PC-9 (cell line): ENCODE measurements around the gene GPT2. TPM values are rescaled to one million over a fixed set of nuclear protein-coding genes. Genes with fewer than 3 reads are reported as not detected.

Experiments
- BruUV-seq: library from RNA; stranded (reverse); fragments of 400-500 nt; replicated peaks from 2 replicates; lab custom pipeline; 2021; lab: Mats Ljungman, UMichigan
- CTCF ChIA-PET: fragments of 300-600 bp; sonication (Branson Sonifier 250); formaldehyde crosslinking; loops from one replicate; lab custom pipeline; 2022; ENCODE audit warnings: antibody characterized with exemption; lab: Charles Lee
- POLR2A ChIA-PET: fragments of 300-600 bp; sonication (Branson Sonifier 250); formaldehyde crosslinking; loops from one replicate; lab custom pipeline; 2022; ENCODE audit warnings: antibody characterized with exemption; ENCODE audit not compliant: unreplicated experiment; lab: Charles Lee
- DNase-seq, 2 experiments: peaks; one replicate each; pipeline versions ENCODE4 v3.0.0 to v3.0.0-alpha.2; 2015 to 2022; ENCODE audit warnings: mixed read lengths in 1 of 2
- H2AFZ ChIP-seq: fragments of 200-600 bp; sonication (generic); 2 replicates; pipeline ENCODE4 v1.8.1; 2017; ENCODE audit warnings: antibody characterized with exemption
- H3F3A ChIP-seq: fragments of 200-600 bp; sonication (generic); 2 replicates; pipeline ENCODE4 v1.8.1; 2017; ENCODE audit warnings: antibody characterized with exemption, mild to moderate bottlenecking, low read depth; ENCODE audit not compliant: insufficient read depth
- H3K27ac ChIP-seq: fragments of 200-600 bp; sonication (generic); 2 replicates; pipeline ENCODE4 v1.6.1; 2016; ENCODE audit warnings: mixed run types
- H3K27me3 ChIP-seq: fragments of 200-600 bp; sonication (generic); 2 replicates; pipeline ENCODE4 v1.6.1; 2016; ENCODE audit warnings: low read depth, mixed run types; ENCODE audit not compliant: insufficient read depth
- H3K36me3 ChIP-seq: fragments of 200-600 bp; sonication (generic); 2 replicates; pipeline ENCODE4 v1.6.1; 2016; ENCODE audit warnings: low read depth, mixed run types
- H3K4me1 ChIP-seq: fragments of 200-600 bp; sonication (generic); replicated peaks from 2 replicates; pipeline ENCODE4 v1.6.1; 2016; ENCODE audit warnings: mixed run types; ENCODE audit not compliant: insufficient read depth
- H3K4me2 ChIP-seq: fragments of 200-600 bp; sonication (generic); 2 replicates; pipeline ENCODE4 v1.6.1; 2017; ENCODE audit warnings: mixed run types
- H3K4me3 ChIP-seq: fragments of 200-600 bp; sonication (generic); 2 replicates; pipeline ENCODE4 v1.6.1; 2016; ENCODE audit warnings: mixed run types
- H3K79me2 ChIP-seq: fragments of 200-600 bp; sonication (generic); 2 replicates; pipeline ENCODE4 v1.6.1; 2017; ENCODE audit warnings: low read depth, mixed run types
- H3K9me2 ChIP-seq: fragments of 200-600 bp; sonication (generic); 2 replicates; pipeline ENCODE4 v1.8.1; 2017; ENCODE audit warnings: mild to moderate bottlenecking; ENCODE audit not compliant: insufficient read depth
- H3K9me3 ChIP-seq: fragments of 200-600 bp; sonication (generic); 2 replicates; pipeline ENCODE4 v1.8.1; 2016; ENCODE audit warnings: low read depth; ENCODE audit not compliant: insufficient read depth
- H4K20me1 ChIP-seq: fragments of 200-600 bp; sonication (generic); 2 replicates; pipeline ENCODE4 v1.8.1; 2017; ENCODE audit not compliant: insufficient read depth
- CTCF ChIP-seq: fragments of 200-600 bp; sonication (generic); conservative IDR thresholded peaks from 2 replicates; pipeline ENCODE4 v1.6.1; 2017; ENCODE audit warnings: mixed run types, antibody characterized with exemption, mild to moderate bottlenecking, moderate library complexity
- EZH2 ChIP-seq: fragments of 200-600 bp; sonication (generic); IDR thresholded peaks from 2 replicates; pipeline ENCODE4 v1.8.0; 2017; ENCODE audit warnings: antibody characterized with exemption, low read depth
- intact Hi-C: fragments of 100-400 bp; cut with micrococcal nuclease; formaldehyde crosslinking; loops from one replicate; pipeline ENCODE4 v1.10.0; 2022; ENCODE audit not compliant: unreplicated experiment
- total RNA-seq: library from RNA; stranded (reverse); gene quantifications from 2 replicates; pipeline ENCODE4 v1.2.3, GENCODE V29; 2021

Gene GPT2
- total RNA-seq, 1 experiment from 2014 or later: 67.2 TPM

DNA sequence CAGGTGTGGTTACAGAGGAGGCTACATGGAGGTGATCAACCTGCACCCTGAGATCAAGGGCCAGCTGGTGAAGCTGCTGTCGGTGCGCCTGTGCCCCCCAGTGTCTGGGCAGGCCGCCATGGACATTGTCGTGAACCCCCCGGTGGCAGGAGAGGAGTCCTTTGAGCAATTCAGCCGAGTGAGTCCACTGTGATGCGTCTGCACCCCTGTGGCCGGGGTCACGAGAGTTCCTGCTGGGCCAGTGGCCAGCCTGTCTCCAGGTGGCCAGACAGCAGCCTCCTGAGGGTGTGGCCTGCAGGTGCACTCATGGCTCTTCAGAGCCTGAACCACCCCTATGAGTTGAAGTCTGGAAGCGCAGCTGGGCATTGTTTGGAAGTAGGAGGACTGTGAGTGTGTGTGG lies 38.1 kb downstream of the GPT2 start:
- no peaks in the 10 kb centered on the region for H3K4me1 ChIP-seq
- intact Hi-C loops: no loop called here
- H2AFZ ChIP-seq: no peak overlapping the region
- H3K4me3 ChIP-seq: no peak overlapping the region
- H3K79me2 ChIP-seq: no peaks in the 10 kb centered on the region
- H3F3A ChIP-seq: no peaks in the 10 kb centered on the region
- no peak overlapping the region for H3K4me2 ChIP-seq
- no peaks in the 10 kb centered on the region for H3K9me2 ChIP-seq
- H3K27me3 ChIP-seq: no peaks in the 10 kb centered on the region
- BruUV-seq: no TSS peak
- TF ChIP-seq EZH2 (no peak), CTCF (no peak)
- H3K36me3 ChIP-seq: peaks cover 31% of the 10 kb centered on the region
- CTCF ChIA-PET: no interaction called here
- no peak for DNase-seq
- POLR2A ChIA-PET: no interaction called here
- H3K9me3 ChIP-seq: no peaks in the 10 kb centered on the region
- H3K27ac ChIP-seq: no peak overlapping the region
- H4K20me1 ChIP-seq: peaks cover 25% of the 10 kb centered on the region; the same call in 1 of the 2 replicates

- Histone ChIP-seq H3K4me1 (no peaks in the 10 kb centered on the region), H3K9me3 (no peaks in the 10 kb centered on the region), H3K4me2 (no peak overlapping the region), H3K27ac (no peak overlapping the region), H3K79me2 (no peaks in the 10 kb centered on the region), H3K27me3 (no peaks in the 10 kb centered on the region), H4K20me1 (peaks cover 28% of the 10 kb centered on the region; the same call in 1 of the 2 replicates), H3F3A (0 out of 2 replicates have a peak, but pooled peaks cover 6% of the 10 kb centered on the region), H3K4me3 (no peak overlapping the region), H3K36me3 (peaks cover 26% of the 10 kb centered on the region; the same call in 1 of the 2 replicates), H2AFZ (no peak overlapping the region), H3K9me2 (no peaks in the 10 kb centered on the region)
- intact Hi-C loops: no loop called here
- TF ChIP-seq EZH2 (no peak), CTCF (no peak)
- no peak for DNase-seq
- POLR2A ChIA-PET: no interaction called here
- BruUV-seq: no TSS peak
- CTCF ChIA-PET: no interaction called here
Measured at GRCh38 chr16:46923513-46924295, 39.5 kb downstream of the GPT2 start.

- H3K36me3 ChIP-seq: peaks cover 33% of the 10 kb centered on the region
- H3K9me3 ChIP-seq: no peaks in the 10 kb centered on the region
- no peak overlapping the region for H3K4me2 ChIP-seq
- H3K27me3 ChIP-seq: no peaks in the 10 kb centered on the region
- BruUV-seq: no TSS peak
- H2AFZ ChIP-seq: no peak overlapping the region
- no peaks in the 10 kb centered on the region for H3K79me2 ChIP-seq
- CTCF ChIA-PET: no interaction called here
- no peaks in the 10 kb centered on the region for H3K4me1 ChIP-seq
- no peaks in the 10 kb centered on the region for H3K9me2 ChIP-seq
- TF ChIP-seq EZH2 (no peak), CTCF (no peak)
- no peak for DNase-seq
- intact Hi-C loops: no loop called here
- no peak overlapping the region for H3K27ac ChIP-seq
- no peak overlapping the region for H3K4me3 ChIP-seq
- POLR2A ChIA-PET: no interaction called here
- H3F3A ChIP-seq: 0 out of 2 replicates have a peak, but pooled peaks cover 6% of the 10 kb centered on the region
- H4K20me1 ChIP-seq: peaks cover 28% of the 10 kb centered on the region; the same call in 1 of the 2 replicates
Measured at GRCh38 chr16:46924402-46924801, 40.2 kb downstream of the GPT2 start.
